Measurements from ENCODE around the gene TSPAN4.

DNA sequence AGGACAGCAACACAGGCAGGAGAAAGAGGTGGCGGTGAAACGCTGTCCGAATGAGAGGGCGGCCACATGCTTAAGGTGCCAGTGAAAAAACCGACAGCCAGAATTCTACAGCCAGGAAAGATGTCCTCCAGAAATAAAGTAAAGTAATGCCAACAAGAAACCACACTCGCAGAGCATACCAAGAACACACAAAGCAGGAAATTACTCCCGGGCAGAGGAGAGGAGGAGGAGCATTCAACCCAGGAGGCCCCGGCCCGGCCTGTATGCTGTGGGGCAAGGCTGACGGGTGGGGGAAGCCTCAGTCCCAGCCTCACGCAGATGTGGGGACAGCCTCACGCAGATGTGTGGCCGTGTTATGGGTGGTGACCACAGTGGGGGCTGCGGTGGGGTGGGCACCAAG is 39.9 kb downstream of the TSPAN4 start:
- TF ChIP-seq CTCF (IDR thresholded peaks at IDR 0.05; ENCODE audit: low read depth, low read length) (no peak), EZH2phosphoT487 (IDR thresholded peaks at IDR 0.05; ENCODE audit: low read depth) (no peak)
